H1 (cell line): ENCODE measurements around the gene ATF7IP.
"Not testable (repeated sequence)": the region's sequence is repeated elsewhere in the genome, so short reads cannot be mapped to it uniquely, and the experiment has no call there.

Experiments
- POLR2A ChIP-seq, 2 experiments: IDR thresholded peaks; 1 replicate in 1 of 2; 2 replicates in 1 of 2; pipeline ENCODE4 v1.6.1; 2011; ENCODE audit warnings: low read depth in 2 of 2, low read length in 2 of 2, mild to moderate bottlenecking in 2 of 2; ENCODE audit errors: control extremely low read depth in 1 of 2
- TCF12 ChIP-seq: IDR thresholded peaks from 2 replicates; pipeline ENCODE4 v1.6.1; 2011; ENCODE audit warnings: low read depth, mild to moderate bottlenecking, low read length
- TF ChIP-seq, protein P1 (sequence below), 3 experiments: IDR thresholded peaks; 1 replicate in 2 of 3; 2 replicates in 1 of 3; pipeline versions ENCODE4 v1.5.1 to v1.6.1; 2011; ENCODE audit warnings: low read length in 3 of 3, mild to moderate bottlenecking in 3 of 3, inconsistent platforms in 2 of 3, low read depth in 1 of 3, moderate library complexity in 1 of 3; ENCODE audit not compliant: insufficient read depth in 1 of 3; ENCODE audit errors: control extremely low read depth in 1 of 3

GRCh38 chr12:14401267-14401666 lies 35.8 kb downstream of the ATF7IP start:
- TF ChIP-seq, protein P1, sequence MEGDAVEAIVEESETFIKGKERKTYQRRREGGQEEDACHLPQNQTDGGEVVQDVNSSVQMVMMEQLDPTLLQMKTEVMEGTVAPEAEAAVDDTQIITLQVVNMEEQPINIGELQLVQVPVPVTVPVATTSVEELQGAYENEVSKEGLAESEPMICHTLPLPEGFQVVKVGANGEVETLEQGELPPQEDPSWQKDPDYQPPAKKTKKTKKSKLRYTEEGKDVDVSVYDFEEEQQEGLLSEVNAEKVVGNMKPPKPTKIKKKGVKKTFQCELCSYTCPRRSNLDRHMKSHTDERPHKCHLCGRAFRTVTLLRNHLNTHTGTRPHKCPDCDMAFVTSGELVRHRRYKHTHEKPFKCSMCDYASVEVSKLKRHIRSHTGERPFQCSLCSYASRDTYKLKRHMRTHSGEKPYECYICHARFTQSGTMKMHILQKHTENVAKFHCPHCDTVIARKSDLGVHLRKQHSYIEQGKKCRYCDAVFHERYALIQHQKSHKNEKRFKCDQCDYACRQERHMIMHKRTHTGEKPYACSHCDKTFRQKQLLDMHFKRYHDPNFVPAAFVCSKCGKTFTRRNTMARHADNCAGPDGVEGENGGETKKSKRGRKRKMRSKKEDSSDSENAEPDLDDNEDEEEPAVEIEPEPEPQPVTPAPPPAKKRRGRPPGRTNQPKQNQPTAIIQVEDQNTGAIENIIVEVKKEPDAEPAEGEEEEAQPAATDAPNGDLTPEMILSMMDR (IDR thresholded peaks at IDR 0.05; ENCODE audit: control extremely low read depth in 1 of 3, insufficient read depth in 1 of 3, low read depth in 1 of 3, low read length in 3 of 3) = not testable (repeated sequence)
- TF ChIP-seq TCF12; POLR2A (IDR thresholded peaks at IDR 0.05; ENCODE audit: control extremely low read depth in 1 of 2, low read depth in 2 of 2, low read length in 2 of 2): not testable (repeated sequence)
